GDM1 (cell line): Measurements from ENCODE around the gene EXD1.
A peak's percentile ranks its signal among the peaks of the same experiment; 100 is the strongest.
"Not testable (repeated sequence)": the region's sequence is repeated elsewhere in the genome, so short reads cannot be mapped to it uniquely, and the experiment has no call there.

ENCODE experiments used
- DNase-seq: peaks from one replicate; lab custom pipeline; 2025; lab: John Stamatoyannopoulos, UW

EXD1 gene, protein sequence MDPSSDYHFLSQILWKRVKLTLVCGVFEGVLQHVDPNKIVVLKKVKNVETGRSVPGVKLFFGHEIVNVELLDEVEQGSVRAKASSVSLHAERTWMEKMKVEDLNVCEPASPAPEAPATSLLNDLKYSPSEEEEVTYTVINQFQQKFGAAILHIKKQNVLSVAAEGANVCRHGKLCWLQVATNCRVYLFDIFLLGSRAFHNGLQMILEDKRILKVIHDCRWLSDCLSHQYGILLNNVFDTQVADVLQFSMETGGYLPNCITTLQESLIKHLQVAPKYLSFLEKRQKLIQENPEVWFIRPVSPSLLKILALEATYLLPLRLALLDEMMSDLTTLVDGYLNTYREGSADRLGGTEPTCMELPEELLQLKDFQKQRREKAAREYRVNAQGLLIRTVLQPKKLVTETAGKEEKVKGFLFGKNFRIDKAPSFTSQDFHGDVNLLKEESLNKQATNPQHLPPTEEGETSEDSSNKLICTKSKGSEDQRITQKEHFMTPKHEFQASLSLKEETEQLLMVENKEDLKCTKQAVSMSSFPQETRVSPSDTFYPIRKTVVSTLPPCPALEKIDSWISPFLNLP

DNA sequence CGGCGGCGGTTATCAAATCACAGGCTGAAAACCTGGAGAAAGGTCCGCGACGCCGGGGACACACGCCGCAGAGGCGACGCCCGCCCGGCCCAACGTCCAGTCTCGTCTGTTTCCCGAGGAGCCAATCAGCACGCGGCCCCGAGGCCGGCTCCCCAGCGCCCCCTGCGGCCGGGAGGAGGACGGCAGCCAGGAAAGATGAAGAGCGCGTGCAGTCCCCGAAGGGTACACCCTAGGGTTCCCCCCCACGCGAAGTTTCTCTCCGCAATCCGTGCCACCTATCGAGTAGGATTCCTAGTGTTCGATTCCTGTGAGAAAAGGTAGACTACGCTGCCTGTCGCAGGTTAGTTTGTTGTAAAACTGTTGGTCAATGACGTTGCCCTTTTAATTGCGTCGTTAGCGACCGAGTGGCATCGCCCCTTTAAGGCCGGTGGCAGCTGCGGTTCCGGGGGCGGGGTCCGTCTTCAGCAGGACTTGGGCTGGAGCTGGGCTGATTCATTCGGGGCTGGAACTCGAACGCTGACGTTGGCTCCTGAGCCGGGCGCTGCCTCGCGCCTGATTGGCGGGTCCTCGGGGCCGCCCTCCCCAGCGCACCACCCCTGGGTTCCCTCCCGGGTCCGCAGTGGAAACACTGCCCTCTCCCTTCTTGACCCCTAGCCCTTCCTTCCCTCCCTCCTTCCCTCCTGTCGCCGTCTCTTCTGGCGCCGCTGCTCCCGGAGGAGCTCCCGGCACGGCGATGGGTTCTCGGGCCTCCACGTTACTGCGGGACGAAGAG is at the start of gene EXD1, which contains the start of gene CHP1:
Gene EXD1 (minus strand): TSS at position 108 of the 772 bp plus-strand sequence. CDS start 4,182 bp downstream, outside the sequence.
Gene CHP1 (plus strand): TSS at position 619 of the 772 bp plus-strand sequence. CDS start 115 bp downstream, at position 734.
- peak; percentile 96 for DNase-seq

DNA sequence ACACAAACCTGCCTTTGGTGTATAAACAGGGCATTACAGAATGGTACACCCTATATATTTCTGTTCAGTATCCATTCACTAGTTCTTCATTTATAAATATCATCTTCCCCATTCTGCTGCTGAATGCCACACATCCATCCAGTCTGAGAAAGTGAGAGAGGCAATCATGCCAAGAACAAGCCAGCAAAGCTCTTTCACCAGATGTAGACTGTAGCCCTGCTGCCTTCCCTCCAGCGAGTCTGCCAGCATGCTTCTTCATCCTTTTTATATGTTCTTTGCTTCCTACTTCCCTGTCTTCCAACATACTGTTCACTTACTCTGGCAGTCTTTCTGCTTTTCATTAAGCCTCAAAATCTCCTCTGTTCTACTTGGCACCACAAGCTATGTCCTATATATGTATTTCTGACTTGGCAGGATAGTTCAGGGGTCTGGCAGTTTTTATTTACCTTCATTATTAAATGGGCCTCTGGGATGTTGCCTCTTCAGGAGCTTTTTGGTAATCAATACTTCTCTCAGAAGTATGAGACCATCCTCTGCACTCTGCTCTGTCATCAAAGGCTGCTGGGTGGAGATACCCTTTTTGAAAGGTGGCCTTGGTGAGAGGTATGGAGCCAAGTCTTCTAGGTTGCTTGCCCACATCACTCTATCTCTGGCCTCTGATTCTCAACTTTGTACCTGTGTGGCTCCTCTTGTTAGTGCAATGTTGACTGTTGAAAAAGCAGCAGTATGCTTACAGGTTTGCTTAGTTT is 49.2 kb upstream of the EXD1 start:
- DNase-seq = no peak

DNA sequence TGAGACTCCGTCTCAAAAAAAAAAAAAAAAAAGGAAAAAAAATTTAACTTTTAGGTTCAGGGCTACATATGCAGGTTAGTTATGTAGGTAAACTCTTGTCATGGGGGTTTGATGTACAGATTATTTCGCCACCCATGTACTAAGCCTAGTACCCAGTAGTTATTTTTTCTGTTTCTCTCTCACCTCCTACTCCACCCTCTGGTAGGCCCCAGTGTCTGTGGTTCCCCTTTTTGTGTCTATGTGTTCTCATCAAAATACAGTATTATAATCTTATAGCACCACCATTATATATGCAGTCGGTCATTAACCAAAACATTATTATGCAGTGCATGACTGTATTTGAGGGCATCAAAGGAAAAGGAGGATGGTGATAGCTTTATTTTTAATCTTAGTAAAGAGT is 47.8 kb upstream of the EXD1 start:
- DNase-seq = no peak

GRCh38 chr15:41276831-41277230 is 46.3 kb upstream of the EXD1 start:
- no peak for DNase-seq

DNA sequence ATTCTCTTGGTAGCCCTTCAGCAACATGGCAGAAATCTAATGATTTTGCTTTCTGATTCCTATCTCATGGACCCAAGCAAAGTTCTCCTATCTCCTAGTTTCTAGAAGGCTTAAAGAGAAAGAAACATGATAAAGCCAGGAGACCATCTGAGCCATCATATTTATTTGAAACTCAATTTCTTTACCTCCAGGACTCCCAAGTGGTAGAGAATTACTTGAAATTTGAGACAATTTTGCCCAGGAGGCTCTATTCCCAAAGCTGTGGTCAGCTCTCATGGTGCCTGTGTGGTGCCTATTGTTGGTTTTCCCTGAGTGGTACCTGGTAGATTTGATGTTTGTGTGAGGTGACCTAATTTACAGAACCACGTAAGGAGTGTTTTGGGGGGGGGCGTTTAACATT is 39.3 kb upstream of the EXD1 start:
- no peak for DNase-seq

GRCh38 chr15:41263891-41264351 is 33.4 kb upstream of the EXD1 start:
- no peak for DNase-seq

DNA sequence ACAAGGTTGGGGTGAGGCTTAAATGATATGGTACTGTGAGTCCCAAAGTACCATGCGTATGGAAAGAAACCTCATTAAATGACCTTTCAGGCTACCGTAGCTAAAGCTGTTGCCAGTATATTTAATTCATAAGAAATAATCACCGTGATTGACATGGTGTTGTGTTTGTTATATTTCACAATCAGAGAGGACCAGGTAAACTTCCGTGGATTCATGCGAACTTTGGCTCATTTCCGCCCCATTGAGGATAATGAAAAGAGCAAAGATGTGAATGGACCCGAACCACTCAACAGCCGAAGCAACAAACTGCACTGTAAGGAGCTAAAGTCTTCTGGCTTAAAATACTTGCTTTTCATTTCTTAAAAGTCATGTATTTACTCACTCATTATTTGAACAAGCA is 32.0 kb upstream of the EXD1 start:
- DNase-seq = no peak

DNA sequence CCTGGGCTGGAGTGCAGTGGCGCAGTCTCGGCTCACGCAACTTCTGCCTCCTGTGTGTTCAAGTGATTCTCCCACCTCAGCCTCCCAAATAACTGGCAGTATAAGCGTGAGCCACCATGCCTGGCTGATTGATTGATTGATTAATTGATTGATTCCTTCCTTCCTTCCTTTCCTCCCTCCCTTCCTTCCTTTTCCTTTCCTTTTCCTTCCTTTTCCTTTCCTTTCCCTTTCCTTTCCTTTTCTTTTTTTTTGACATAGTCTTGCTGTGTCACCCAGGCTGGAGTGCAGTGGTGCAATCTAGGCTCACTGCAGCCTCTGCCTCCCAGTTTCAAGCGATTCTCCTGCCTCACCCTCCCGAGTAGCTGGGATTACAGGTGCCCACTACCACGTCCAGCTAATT is 30.4 kb upstream of the EXD1 start:
- not testable (repeated sequence) for DNase-seq

GRCh38 chr15:41259546-41260189 is 29.1 kb upstream of the EXD1 start:
- no peak for DNase-seq

DNA sequence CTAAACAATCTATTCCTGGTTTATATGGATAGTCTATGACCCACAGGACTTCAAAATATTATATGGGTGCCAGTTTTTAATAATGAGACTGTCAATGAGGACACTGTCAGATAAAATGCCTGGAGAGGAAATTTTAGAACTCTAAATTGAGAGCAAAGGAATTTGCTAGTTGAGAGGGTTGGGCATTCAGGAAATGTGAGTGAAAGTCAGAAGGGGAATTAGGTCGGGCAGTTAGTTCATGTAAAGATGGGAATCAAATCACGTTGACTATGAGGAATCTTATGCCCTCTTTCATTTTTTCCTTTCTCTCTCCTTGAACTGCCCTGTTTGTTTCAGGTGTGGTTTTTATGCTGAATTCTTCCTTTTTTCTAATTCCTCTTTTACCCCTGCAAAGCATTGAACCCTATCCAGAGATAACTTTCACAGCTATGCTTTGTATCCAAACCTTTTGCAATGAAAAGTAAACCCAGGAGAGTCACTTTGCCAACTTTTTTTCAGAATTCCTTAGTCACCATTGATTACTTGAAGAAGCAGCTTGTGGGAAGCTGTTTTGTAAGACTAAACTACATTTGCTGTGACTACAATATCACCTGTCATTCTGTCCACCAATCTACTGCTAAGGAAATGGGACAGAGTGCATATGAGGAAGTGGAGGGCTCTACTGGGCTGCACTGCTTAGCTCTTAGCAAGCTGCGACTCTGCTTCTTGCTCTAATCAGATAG is 28.4 kb upstream of the EXD1 start:
- peak; percentile 14 for DNase-seq

- DNase-seq = no peak
Measured at GRCh38 chr15:41256577-41257038, 26.1 kb upstream of the EXD1 start.

DNA sequence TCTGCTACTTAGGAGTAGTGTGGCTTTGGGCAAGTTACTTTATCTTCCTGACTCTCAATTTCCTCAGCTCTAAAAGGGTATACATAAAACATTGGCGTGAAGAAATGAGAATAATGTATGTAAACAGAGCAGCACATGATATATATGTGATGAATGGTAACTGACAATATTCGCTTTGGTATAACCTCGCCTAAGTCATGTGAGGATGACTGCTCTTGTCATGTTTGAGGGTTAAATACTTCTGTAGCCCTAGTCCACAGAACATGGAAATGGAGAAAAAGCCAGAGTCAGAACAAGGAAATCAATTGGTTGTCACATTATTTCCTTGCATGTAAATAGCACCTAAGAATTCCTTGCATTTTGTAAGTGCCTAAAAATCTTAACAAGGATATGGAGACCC is 25.5 kb upstream of the EXD1 start:
- no peak for DNase-seq

DNA sequence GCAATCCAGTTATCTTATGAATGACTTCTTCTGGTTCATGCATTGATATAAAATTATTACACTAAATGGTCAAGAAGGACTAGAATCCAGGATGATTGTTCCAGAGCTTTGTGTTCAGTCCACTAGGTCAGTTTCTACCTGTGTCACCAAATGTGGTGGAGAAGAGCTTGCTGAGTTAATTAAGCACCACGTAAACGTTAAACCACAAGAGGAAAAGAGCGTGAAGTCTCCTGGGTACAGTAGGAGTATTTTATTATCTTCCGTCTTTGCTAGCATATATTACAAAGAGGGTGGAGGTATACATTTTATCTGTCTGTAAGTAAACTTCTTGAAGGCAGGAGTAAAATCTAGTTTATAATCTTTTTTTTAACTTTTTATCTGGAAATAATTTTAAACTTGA is 24.0 kb upstream of the EXD1 start:
- DNase-seq = no peak

- DNase-seq = no peak
Measured at GRCh38 chr15:41251411-41251810, 20.9 kb upstream of the EXD1 start.

- not testable (repeated sequence) for DNase-seq
Measured at GRCh38 chr15:41250745-41251144, 20.2 kb upstream of the EXD1 start.

DNA sequence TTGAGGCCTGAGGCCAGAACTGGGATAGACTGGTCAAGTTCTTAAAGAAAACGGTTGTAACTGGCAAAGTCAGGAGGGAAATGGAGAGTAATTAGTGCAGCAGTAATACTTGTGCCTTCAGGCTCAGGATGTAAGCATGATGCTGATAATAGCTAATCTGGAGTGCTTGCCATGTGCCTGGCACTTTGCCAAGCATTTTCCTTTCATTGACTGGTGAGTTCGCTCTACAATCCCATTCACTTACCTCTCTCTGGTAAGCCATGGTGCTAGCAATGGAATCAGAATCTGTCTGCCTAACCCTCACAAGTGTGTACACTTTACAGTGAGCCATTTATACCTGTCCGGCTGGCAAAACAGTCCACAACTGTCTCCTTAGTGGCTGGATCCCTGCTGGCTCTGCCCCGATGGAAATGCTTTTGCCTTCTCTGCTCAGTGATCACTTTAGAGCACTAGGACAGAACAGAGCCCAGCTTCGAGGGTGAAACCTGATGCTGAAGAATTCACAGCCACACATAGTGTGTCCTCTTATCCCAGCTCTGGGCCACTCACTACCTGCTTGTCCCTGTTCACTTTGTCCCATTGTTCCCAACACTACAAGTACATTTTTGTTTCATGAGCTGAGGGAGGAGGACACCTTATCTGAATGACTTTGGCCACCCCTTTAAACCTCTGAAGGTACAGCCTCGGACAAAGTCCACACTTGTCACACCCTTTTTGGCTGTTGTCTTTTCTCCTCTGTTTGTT is 10.8 kb upstream of the EXD1 start:
- no peak for DNase-seq

DNA sequence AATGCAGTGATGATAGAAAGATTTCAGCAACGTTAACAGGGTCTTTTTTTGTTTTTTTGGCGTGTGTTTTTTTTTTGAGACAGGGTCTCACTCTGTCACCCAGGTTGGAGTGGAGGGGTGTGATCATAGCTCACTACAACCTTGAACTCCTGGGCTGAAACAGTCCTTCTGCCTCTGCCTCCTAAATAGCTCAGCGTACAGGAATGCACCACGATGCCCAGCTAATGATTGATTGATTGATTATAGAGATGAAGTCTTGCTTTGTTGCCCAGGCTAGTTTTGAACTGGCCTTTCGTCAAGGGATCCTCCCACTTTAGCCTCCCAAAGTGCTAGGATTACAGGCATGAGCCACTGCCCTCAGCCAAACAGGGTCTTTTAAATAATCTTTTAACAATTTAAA is 7.5 kb upstream of the EXD1 start:
- no peak for DNase-seq

DNA sequence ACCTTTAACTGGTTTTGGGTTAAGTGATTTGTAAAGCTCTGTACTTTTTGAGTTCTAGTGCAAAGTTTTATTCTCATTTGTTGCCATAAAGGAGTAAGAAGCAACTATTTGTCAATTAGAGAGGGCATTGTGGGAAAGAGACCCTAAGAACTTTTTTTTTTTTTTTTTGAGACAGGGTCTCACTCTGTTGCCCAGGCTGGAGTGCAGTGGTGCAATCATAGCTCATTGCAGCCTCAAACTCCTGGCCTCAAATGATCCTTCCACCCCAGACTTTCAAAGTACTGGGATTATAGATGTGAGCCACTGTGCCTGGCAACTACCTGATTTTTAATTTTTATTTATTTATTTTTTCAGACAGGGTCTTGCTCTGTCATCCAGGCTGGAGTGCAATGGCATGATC is 5.4 kb upstream of the EXD1 start:
- DNase-seq = no peak

DNA sequence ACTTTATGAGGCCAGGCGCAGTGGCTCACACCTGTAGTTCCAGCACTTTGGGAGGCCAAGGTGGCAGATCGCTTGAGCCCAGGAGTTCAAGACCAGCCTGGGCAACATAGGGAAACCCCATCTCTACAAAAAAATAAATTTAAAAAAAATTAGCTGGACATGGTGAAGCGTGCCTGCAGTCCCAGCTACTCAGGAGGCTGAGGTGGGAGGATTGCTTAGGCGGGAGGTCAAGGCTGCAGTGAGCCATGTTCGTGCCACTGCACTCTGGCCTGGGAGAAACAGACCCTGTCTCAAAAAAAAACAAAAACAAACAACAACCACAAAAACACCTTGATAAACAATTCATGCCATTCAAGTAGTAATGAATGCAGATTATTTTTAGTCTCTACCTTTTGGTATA is 4.7 kb upstream of the EXD1 start:
- not testable (repeated sequence) for DNase-seq

DNA sequence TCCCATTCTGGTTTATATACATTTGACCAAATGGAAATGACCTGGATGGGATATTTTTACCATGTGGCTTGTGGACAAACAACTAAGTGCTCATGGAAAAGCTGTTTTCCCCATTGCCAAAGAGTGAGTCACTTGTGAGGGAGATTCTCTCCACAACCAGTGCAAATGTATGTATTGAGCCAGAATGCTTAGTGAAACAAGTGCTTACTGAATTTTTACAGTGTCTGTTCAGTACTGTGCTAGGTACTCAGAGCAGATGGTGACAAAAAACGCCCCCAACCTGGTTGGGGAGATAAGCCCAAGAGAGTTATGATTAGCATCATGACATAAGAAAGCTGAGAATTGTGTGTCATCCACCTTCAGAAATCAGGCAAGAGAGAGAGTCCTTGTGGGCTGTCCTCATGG is 2.8 kb upstream of the EXD1 start:
- DNase-seq = no peak
